ENCODE results near the gene ID2.

ID2 gene

GRCh38 chr2:8679827-8680731 is 1.8 kb upstream of the ID2 start:
- in situ Hi-C loops (cut with MboI; ENCODE audit: low pct_unique_long_range_greater_than_20kb, low sequenced_read_pairs): no loop called here

GRCh38 chr2:8680822-8681760 is 765 bp upstream of the ID2 start:
- peak; percentile 67 for DNase-seq
- in situ Hi-C loops (cut with MboI; ENCODE audit: low pct_unique_long_range_greater_than_20kb, low sequenced_read_pairs): no loop called here

More at GRCh38 chr2:8679827-8680731, 1.8 kb upstream of the ID2 start:
- no peak for DNase-seq

GRCh38 chr2:8682719-8683667 is 1.1 kb downstream of the ID2 start:
- in situ Hi-C loops (cut with MboI; ENCODE audit: low pct_unique_long_range_greater_than_20kb, low sequenced_read_pairs): no loop called here
- DNase-seq: peak; percentile 62

GRCh38 chr2:8684540-8684877 is 2.7 kb downstream of the ID2 start:
- in situ Hi-C loops (cut with MboI; ENCODE audit: low pct_unique_long_range_greater_than_20kb, low sequenced_read_pairs): no loop called here
- peak; percentile 36 for DNase-seq

- peak; percentile 34 for DNase-seq
- in situ Hi-C loops (cut with MboI; ENCODE audit: low pct_unique_long_range_greater_than_20kb, low sequenced_read_pairs): no loop called here
These were observed 3.2 kb downstream of the ID2 start for GRCh38 chr2:8684878-8685696.

- in situ Hi-C loops (cut with MboI; ENCODE audit: low pct_unique_long_range_greater_than_20kb, low sequenced_read_pairs): no loop called here
- peak; percentile 76 for DNase-seq
These were observed 4.0 kb downstream of the ID2 start for GRCh38 chr2:8685697-8686358.

- DNase-seq: no peak
- in situ Hi-C loops (cut with MboI; ENCODE audit: low pct_unique_long_range_greater_than_20kb, low sequenced_read_pairs): no loop called here
These were observed 10.1 kb downstream of the ID2 start for GRCh38 chr2:8691859-8692437.

- DNase-seq: no peak
- in situ Hi-C loops (cut with MboI; ENCODE audit: low pct_unique_long_range_greater_than_20kb, low sequenced_read_pairs): no loop called here
These were observed 10.9 kb downstream of the ID2 start for GRCh38 chr2:8692783-8693156.

- in situ Hi-C loops (cut with MboI; ENCODE audit: low pct_unique_long_range_greater_than_20kb, low sequenced_read_pairs): no loop called here
- DNase-seq: no peak
These were observed 11.4 kb downstream of the ID2 start for GRCh38 chr2:8693157-8693821.

- no peak for DNase-seq
- in situ Hi-C loops (cut with MboI; ENCODE audit: low pct_unique_long_range_greater_than_20kb, low sequenced_read_pairs): no loop called here
These were observed 12.9 kb downstream of the ID2 start for GRCh38 chr2:8694737-8695136.

GRCh38 chr2:8697190-8697589 is 15.3 kb downstream of the ID2 start:
- in situ Hi-C loops (cut with MboI; ENCODE audit: low pct_unique_long_range_greater_than_20kb, low sequenced_read_pairs): no loop called here
- no peak for DNase-seq

GRCh38 chr2:8699839-8700238 is 18.0 kb downstream of the ID2 start:
- in situ Hi-C loops (cut with MboI; ENCODE audit: low pct_unique_long_range_greater_than_20kb, low sequenced_read_pairs): loop anchor here (25.0 kb wide), 1 partner anchor 1588 kb away; no protein-coding TSS in a partner anchor
- DNase-seq: no peak

- in situ Hi-C loops (cut with MboI; ENCODE audit: low pct_unique_long_range_greater_than_20kb, low sequenced_read_pairs): loop anchor here (25.0 kb wide), 1 partner anchor 1590 kb away; no protein-coding TSS in a partner anchor
These were observed 20.0 kb downstream of the ID2 start for GRCh38 chr2:8701681-8702379.

GRCh38 chr2:8704906-8705305 is 23.1 kb downstream of the ID2 start:
- in situ Hi-C loops (cut with MboI; ENCODE audit: low pct_unique_long_range_greater_than_20kb, low sequenced_read_pairs): loop anchor here (25.0 kb wide), 1 partner anchor 1593 kb away; no protein-coding TSS in a partner anchor
- DNase-seq: no peak

More at GRCh38 chr2:8701681-8702379, 20.0 kb downstream of the ID2 start:
- no peak for DNase-seq

- in situ Hi-C loops (cut with MboI; ENCODE audit: low pct_unique_long_range_greater_than_20kb, low sequenced_read_pairs): loop anchor here (25.0 kb wide), 1 partner anchor 1597 kb away; no protein-coding TSS in a partner anchor
These were observed 27.8 kb downstream of the ID2 start for GRCh38 chr2:8709611-8710010.

GRCh38 chr2:8710951-8711350 is 29.1 kb downstream of the ID2 start:
- in situ Hi-C loops (cut with MboI; ENCODE audit: low pct_unique_long_range_greater_than_20kb, low sequenced_read_pairs): loop anchor here (25.0 kb wide), 1 partner anchor 1599 kb away; no protein-coding TSS in a partner anchor
- no peak for DNase-seq

More at GRCh38 chr2:8709611-8710010, 27.8 kb downstream of the ID2 start:
- DNase-seq: no peak

Data from KBM-7 (cell line).